HG03354 (cell line): ENCODE data around the gene THOC5.
"Not testable (repeated sequence)": the region's sequence is repeated elsewhere in the genome, so short reads cannot be mapped to it uniquely, and the experiment has no call there.

Experiments used
- ATAC-seq: cut with Tn5 transposase; IDR thresholded peaks from one replicate; pipeline ENCODE4 v1.9.1; 2021; ENCODE audit warnings: mild to moderate bottlenecking; ENCODE audit not compliant: unreplicated experiment, poor library complexity, severe bottlenecking

The THOC5 gene

GRCh38 chr22:29563652-29564460 is 10.3 kb upstream of the THOC5 start:
- no peak for ATAC-seq

GRCh38 chr22:29559853-29560252 is 6.3 kb upstream of the THOC5 start:
- ATAC-seq = no peak

GRCh38 chr22:29559030-29559429 is 5.5 kb upstream of the THOC5 start:
- ATAC-seq = no peak

DNA sequence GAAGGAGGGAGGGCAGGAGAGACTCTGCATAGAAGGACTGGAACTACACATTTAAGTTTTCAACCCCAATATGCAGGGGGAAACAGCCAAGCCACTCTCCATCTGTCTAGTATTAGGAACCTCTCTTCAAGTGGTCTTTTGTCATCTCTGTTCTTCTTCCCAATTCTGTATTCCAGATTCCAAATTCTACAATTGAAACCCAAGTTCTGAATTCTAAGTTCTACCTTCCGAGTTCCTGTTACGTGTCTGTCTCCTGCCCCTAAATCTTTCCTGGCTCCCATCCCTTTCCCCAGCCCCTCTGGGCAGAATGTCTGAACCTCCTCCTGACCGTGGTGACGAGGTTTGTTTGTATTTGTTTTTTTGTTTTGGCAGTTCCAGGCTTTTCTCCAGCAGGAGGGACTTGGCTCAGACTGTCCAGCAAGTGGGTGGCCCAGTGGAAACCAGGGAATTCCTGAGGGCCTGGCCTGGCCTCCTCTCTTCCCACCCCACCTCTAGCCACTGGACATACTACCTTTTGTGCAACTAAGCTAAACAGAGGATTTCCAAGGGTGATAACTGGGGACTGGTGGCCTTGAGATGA is 1.6 kb upstream of the THOC5 start:
- ATAC-seq = no peak

DNA sequence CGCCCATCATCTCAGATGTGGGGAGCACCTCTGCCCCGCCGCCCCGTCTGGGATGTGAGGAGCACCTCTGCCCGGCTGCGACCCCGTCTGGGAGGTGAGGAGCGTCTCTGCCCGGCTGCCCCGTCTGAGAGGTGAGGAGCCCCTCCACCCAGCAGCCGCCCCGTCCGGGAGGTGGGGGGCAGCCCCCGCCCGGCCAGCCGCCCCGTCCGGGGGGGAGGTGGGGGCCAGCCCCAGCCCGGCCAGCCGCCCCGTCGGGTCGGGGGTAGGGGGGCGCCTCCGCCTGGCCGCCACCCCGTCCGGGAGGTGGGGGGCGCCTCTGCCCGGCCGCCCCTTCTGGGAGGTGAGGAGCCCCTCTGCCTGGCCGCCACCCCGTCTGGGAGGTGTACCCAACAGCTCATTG is 1.2 kb downstream of the THOC5 start:
- not testable (repeated sequence) for ATAC-seq

DNA sequence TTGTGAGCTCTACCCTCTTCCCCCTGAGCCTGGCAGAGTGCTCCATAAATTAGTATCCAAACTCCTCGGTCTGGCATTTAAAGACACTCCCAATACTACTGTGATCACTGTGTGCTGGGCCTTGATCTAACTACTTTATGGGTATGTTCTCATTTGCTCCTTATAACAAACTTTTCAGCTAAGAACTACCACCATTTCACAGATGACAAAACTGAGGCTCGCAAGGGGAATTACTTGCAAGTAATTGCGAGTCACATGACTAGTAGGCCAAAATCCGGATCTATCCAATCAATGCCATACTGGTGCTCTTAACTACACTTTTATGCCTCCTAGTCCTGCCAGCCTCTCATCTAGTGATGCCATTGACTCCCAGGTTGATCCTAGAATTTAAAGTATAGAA is 3.6 kb downstream of the THOC5 start:
- no peak for ATAC-seq

DNA sequence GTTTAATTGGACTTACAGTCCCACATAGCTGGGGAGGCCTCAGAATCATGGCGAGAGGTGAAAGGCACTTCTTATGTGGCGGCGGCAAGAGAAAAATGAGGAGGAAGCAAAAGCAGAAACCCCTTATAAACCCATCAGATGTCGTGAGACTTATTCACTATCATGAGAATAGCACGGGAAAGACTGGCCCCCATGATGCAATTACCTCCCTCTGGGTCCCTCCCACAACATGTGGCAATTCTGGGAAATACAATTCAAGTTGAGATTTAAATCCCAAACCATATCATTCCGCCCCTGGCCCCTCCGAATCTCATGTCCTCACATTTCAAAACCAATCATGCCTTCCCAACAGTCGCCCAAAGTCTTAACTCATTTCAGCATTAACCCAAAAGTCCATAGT is 8.5 kb downstream of the THOC5 start:
- not testable (repeated sequence) for ATAC-seq

- ATAC-seq = no peak
Observed at GRCh38 chr22:29541845-29542244, 11.7 kb downstream of the THOC5 start.

DNA sequence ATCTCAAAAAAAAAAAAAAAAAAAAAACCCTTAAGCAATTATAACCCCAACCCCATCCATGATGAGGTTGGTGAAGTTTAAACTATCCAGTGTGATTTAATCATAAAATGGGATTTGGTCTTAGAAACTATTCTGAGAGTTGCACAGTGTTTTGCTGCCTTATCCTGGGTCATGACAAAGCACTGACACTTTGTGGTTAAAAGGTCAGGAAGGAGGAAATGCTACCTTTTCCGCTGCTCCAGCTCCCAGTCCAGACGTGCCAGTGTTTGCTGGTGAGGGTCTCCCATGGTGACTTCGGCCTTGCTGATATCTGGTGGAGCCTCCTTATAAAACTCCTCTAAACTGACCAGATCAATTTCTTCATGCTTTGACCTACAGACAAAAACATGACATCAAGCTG is 14.5 kb downstream of the THOC5 start:
- no peak for ATAC-seq

DNA sequence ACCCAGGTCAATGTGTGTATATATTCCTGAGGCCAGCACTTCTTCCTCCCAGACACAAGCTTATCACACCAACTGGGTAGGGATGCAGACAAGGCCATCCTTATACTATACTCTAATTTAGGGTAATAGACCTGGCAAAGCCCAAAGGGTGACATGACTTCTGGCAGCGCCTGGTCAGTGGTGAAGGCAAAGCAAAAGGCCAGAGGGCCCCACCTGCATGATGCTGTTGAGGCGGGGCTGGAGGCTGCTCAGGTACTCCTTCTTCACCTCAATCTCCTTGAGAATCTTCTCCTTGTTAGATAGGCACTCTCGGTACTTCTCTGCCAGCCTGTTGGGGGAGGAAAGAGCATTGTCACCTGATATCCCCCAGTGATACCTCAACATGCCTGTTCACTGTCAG is 17.1 kb downstream of the THOC5 start:
- ATAC-seq = no peak

- ATAC-seq = no peak
Observed at GRCh38 chr22:29531419-29531818, 22.1 kb downstream of the THOC5 start.

DNA sequence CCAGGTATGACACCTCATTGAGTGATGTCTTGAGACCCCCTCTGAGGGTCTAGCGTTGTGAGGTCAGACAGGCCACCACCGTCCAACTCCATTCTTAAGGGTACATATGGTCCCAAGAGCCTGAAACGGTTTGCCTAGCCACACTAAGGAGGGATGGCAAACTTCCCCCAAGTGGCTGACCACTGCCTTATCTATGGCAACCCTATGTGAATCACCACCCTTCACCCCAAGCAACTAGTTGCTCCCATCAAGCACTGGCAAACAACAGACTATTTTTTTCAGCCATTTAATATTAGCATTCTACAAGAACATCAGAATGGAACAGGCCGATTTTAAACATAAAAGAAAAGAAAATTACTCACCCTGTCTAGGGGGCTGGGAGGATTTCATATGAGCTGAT is 22.8 kb downstream of the THOC5 start:
- ATAC-seq = no peak

DNA sequence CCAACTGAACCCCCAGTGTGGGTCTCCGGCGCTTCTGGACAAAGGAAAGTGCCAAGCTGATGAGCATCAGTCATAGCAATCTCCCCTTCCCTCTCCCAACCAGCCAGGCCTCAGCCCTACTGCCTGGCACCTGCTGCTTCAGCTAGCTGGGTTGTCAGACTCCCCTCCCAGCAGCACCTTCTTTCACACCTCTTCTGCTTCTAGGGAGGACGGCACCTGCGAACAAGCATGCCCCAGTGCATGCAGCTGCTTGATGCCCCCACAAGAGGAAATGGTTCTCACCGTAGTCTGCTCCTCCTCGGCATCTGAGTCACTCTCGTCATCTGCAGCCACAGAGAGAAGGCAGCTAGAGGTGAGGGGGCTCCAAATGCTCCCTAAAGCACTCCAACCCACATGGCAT is 25.4 kb downstream of the THOC5 start:
- no peak for ATAC-seq

- ATAC-seq = no peak
Observed at GRCh38 chr22:29524442-29525191, 28.9 kb downstream of the THOC5 start.

DNA sequence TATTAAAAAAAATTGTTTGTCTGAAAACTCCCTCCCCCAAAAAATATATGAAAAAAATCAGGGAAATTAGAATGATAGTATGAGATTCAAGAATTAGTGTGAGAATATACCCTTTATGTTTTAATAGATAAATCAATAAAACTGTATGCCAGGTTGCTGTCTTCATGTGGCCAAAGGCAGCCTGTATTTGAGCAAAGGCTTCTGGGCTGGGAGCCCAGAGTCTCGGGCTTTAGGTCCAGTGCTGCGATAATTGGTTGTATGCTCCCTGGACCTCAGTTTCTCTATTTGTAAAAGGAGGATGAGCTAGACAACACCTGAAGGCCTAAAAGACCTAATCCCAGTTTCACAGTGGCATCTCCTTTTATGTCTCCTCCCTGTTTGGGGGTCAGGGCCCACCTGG is 29.8 kb downstream of the THOC5 start:
- ATAC-seq = no peak

- no peak for ATAC-seq
Observed at GRCh38 chr22:29521526-29521925, 32.0 kb downstream of the THOC5 start.

- ATAC-seq = no peak
Observed at GRCh38 chr22:29520851-29521250, 32.7 kb downstream of the THOC5 start.

GRCh38 chr22:29519996-29520395 is 33.6 kb downstream of the THOC5 start:
- no peak for ATAC-seq

GRCh38 chr22:29518427-29518826 is 35.1 kb downstream of the THOC5 start:
- no peak for ATAC-seq

DNA sequence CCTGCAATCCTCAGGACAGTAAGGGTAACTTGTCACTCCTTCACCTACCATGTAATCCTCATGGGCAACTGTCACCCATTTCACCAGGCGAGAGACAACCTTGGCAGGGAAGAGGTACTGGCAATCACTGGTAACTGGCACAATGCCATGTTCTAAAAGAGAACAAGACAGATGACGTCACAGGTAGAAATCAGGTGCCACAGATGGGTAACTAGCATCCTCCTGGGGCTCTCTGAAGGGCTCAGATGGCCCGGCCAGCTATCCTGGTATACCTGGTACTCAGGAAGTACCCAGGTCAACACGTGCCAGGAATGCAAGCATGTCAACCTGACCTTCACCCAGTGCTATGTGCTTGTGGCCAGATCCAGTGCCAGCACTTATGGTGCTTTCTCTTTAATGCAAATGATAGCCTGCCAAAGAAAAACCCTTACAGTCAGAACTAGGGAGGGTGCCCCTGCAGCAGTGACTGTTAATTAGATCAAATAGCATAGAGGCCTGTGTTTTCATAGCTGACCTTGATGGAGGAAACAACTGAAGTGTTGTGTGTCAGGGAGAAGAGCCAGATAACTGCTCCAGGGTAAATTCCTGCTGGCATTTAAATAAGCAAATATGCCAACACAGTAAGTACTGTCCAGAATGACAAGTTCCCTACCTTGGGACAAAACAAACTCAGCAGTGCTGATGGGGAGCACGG is 36.2 kb downstream of the THOC5 start:
- ATAC-seq = no peak
